Ovary (tissue), 3 donors: ENCODE data around the gene LONRF2.

Experiments
- CTCF ChIP-seq, 3 donors: fragments of 450-650 bp in 2 of 3; fragments of 200-600 bp in 1 of 3; IDR thresholded peaks; one replicate each; pipeline versions ENCODE4 v1.5.1 to v1.8.0; 2016 to 2022; ENCODE audit warnings: antibody characterized with exemption in 3 of 3, mild to moderate bottlenecking in 1 of 3
- POLR2A ChIP-seq: fragments of 450-650 bp; IDR thresholded peaks from one replicate; pipeline ENCODE4 v1.6.1; 2017; ENCODE audit warnings: antibody characterized with exemption, mild to moderate bottlenecking, moderate library complexity
- donor health status: DM: no; HTN: no; CAD: no.

DNA sequence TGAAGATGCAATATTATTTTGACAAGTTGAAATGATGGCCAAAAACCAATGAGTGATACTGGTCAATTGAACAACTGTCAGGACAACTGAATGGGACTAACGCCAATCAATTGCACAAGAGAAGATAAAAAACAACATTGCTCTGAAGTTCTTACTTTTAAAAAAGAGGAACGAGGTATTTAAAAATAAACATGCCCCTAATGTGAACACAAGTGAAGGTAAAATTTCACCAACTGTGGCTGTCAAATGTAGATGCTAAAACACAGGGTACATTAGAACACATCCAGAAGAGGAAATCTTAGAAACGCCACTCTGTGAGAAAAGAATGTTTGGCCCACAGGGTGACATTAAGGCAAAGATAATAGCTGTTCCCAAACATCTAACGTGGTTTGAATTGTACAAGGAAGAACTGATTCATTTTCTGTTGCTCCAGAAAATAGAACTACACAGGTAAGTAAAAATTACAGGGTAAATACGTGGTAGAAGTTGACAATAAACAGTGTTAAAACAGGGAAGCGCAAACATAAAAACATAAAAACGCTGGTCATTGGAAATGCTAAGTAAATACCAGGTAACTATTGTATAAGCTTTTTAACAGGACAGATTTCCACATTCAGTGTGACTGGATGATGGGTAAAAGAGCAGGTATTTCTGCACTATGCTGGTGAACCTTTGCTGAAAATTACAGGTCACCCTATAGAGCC lies 20.3 kb downstream of the LONRF2 start:
- TF ChIP-seq CTCF (IDR thresholded peaks at IDR 0.05), result no peak
- no peak for TF ChIP-seq POLR2A
